ENCODE measurements around the gene LGI4.
A peak's percentile ranks its signal among the peaks of the same experiment; 100 is the strongest.

LGI4 gene

DNA sequence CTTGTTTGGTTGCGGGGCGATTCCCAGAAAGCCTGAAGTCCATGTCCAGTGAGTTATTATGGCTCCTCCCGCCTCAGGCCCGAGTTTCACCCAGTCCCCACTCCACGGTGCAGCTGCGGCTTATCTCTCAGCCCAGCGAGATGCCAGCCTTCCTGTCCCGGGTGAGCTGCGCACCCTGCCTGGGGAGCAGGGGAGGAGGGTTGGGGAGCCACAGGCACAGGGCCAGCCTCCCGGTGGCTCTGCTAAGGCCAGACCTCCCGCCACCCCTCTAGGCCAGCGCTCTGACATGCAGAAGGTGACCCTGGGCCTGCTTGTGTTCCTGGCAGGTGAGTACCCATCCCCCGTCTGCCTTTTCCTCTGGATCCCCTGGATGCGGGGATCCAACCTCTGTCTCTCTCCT lies 15.8 kb downstream of the LGI4 start:
- peaks cover 0 to 6% of the 10 kb centered on the region in 2 donors for H3K36me3 ChIP-seq (ENCODE audit: control insufficient read depth in 1 of 2, insufficient read depth in 2 of 2, low read length in 2 of 2)
- H3K9me3 ChIP-seq (ENCODE audit: control insufficient read depth in 1 of 2, low read length in 2 of 2), result no peaks in the 10 kb centered on the region
- H3K27me3 ChIP-seq (ENCODE audit: low read depth, low read length), result no peaks in the 10 kb centered on the region
- H3K4me3 ChIP-seq (ENCODE audit: low read depth in 1 of 2, low read length in 2 of 2), result no peak overlapping the region
- H3K4me1 ChIP-seq (ENCODE audit: control insufficient read depth in 1 of 2, insufficient read depth in 2 of 2, low read length in 2 of 2), result peaks cover 10 to 13% of the 10 kb centered on the region in 2 donors
- no peak overlapping the region for H3K27ac ChIP-seq (ENCODE audit: low read length)

DNA sequence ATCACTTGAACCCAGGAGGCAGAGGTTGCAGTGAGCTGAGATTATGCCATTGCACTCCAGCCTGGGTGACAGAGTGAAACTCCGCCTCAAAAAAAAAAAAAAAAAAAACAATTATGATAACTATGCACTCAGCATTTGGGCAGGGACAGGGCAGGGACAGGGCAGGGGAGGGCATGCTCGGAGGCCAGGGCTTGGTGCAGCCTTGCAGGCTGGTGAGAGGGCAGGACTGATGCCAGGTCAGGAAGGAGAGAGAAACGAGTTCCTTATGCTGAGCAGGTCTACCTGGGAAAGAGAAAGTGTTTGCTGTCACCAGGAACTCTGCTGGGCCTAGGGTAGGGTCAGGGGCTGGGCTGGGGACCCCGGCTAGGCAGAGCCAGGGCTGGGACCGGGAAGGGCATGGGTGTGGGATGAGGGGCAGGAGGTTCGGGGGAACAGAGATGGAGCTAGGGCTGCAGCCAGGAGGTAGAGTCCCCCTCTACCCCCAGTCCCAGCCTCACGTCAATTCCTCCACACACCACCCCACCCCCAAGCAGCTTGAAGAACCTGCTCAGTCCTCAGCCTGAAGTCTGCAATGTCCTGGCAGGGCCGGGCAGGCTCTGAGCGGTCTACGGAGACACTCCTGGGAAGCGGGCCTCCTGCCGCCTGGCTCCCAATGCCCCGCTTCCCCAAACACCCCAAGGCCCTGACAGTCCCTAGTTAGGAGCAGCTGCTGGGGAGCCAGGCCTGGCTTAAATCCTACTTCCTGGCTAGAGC lies 16.4 kb downstream of the LGI4 start:
- no peak overlapping the region for H3K27ac ChIP-seq (ENCODE audit: low read length)
- no peak overlapping the region for H3K4me3 ChIP-seq (ENCODE audit: low read depth in 1 of 2, low read length in 2 of 2)

DNA sequence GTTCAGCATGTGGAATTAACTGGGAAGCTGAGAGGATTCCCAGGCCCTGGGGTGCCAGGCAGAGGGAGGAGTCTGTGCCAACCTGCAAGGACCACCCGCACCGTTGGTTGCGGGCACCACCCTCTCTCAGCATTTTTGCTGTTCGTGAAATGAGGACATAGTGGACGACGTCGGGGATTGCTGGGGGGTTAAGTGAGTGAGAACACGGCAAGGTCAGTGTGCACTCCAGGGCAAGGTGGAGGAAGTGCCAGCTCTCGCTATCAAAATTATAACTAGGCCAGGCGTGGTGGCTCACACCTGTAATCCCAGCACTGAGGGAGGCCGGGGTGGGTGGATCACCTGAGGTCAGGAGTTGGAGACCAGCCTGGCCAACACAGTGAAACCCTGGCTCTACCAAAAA lies 17.1 kb downstream of the LGI4 start:
- H3K4me3 ChIP-seq (ENCODE audit: low read depth in 1 of 2, low read length in 2 of 2), result no peak overlapping the region
- H3K27ac ChIP-seq (ENCODE audit: low read length), result no peak overlapping the region
- H3K4me1 ChIP-seq (ENCODE audit: control insufficient read depth in 1 of 2, insufficient read depth in 2 of 2, low read length in 2 of 2), result peaks cover 6 to 8% of the 10 kb centered on the region in 2 donors
- no peaks in the 10 kb centered on the region for H3K27me3 ChIP-seq (ENCODE audit: low read depth, low read length)
- no peaks in the 10 kb centered on the region for H3K9me3 ChIP-seq (ENCODE audit: control insufficient read depth in 1 of 2, low read length in 2 of 2)
- no peaks in the 10 kb centered on the region for H3K36me3 ChIP-seq (ENCODE audit: control insufficient read depth in 1 of 2, insufficient read depth in 2 of 2, low read length in 2 of 2)

More for the DNA sequence above, 16.4 kb downstream of the LGI4 start:
- H3K4me1 ChIP-seq (ENCODE audit: control insufficient read depth in 1 of 2, insufficient read depth in 2 of 2, low read length in 2 of 2), result peaks cover 6 to 9% of the 10 kb centered on the region in 2 donors
- no peaks in the 10 kb centered on the region for H3K9me3 ChIP-seq (ENCODE audit: control insufficient read depth in 1 of 2, low read length in 2 of 2)
- H3K36me3 ChIP-seq (ENCODE audit: control insufficient read depth in 1 of 2, insufficient read depth in 2 of 2, low read length in 2 of 2), result peaks cover 0 to 4% of the 10 kb centered on the region in 2 donors
- H3K27me3 ChIP-seq (ENCODE audit: low read depth, low read length), result no peaks in the 10 kb centered on the region

DNA sequence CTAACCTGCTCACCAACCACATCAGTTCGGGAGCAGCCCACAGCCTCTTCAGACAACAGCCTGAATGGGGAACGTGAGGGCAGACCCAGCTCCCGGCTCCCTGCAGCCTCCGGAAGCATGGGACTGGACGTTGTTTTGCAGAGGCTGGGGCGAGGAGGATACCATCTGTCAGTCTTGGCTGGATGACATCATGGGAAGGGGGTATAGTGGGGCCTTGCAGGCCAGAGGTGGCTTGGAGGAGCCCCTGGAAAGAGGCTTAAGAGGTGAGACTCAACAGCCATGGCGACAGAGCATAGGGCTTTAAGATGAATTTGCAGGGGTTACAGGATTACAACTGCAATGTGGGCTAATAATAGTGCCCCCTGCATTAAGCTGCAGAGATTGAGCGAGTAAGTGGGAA lies 17.7 kb downstream of the LGI4 start:
- no peaks in the 10 kb centered on the region for H3K9me3 ChIP-seq (ENCODE audit: control insufficient read depth in 1 of 2, low read length in 2 of 2)
- H3K27ac ChIP-seq (ENCODE audit: low read length), result peak overlapping the region; percentile 90
- H3K4me1 ChIP-seq (ENCODE audit: control insufficient read depth in 1 of 2, insufficient read depth in 2 of 2, low read length in 2 of 2), result peaks cover 6 to 8% of the 10 kb centered on the region in 2 donors
- H3K27me3 ChIP-seq (ENCODE audit: low read depth, low read length), result no peaks in the 10 kb centered on the region
- peak overlapping the region in 1 of 2 donors; percentile 16 for H3K4me3 ChIP-seq (ENCODE audit: low read depth in 1 of 2, low read length in 2 of 2)
- no peaks in the 10 kb centered on the region for H3K36me3 ChIP-seq (ENCODE audit: control insufficient read depth in 1 of 2, insufficient read depth in 2 of 2, low read length in 2 of 2)

DNA sequence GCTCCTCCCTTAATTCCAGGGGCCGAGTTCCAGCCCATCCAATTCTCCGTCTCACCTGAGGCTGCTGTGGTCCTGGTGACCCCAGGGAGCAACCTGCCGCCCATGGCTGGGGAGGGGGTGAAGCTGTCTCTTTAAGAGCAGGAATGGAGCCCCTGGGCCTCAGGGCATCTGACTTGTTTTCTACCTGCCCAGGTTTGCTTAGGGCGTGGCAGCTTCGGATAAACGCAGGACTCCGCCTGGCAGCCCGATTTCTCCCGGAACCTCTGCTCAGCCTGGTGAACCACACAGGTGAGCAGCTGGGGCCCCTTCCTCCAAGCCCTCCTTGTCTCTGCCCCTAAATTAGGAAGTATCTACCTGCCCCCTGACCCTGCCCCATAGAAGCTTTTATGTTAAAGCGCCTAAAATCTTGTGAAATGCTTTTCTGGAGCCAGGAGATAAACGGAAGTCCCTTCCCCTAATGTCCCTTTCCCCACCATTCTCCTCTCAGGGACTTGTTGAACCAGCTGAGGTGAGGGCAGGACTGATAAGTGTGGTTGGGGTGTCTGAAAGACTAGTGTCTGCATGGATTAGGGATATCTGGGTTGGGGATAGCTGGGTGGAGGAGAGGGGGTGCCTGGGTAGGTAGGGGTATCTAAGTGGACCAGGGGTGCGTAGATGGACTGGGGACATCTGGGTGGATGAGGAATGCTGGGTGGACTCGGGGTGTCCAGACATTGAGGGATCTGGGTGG lies 18.6 kb downstream of the LGI4 start:
- Histone ChIP-seq H3K27me3 (ENCODE audit: low read depth, low read length) (no peaks in the 10 kb centered on the region), H3K36me3 (ENCODE audit: control insufficient read depth in 1 of 2, insufficient read depth in 2 of 2, low read length in 2 of 2) (no peaks in the 10 kb centered on the region), H3K27ac (ENCODE audit: low read length) (peak overlapping the region; percentile 90), H3K4me3 (ENCODE audit: low read depth in 1 of 2, low read length in 2 of 2) (peak overlapping the region; percentile 11 to 61), H3K4me1 (ENCODE audit: control insufficient read depth in 1 of 2, insufficient read depth in 2 of 2, low read length in 2 of 2) (peaks cover 6 to 8% of the 10 kb centered on the region in 2 donors), H3K9me3 (ENCODE audit: control insufficient read depth in 1 of 2, low read length in 2 of 2) (no peaks in the 10 kb centered on the region)

DNA sequence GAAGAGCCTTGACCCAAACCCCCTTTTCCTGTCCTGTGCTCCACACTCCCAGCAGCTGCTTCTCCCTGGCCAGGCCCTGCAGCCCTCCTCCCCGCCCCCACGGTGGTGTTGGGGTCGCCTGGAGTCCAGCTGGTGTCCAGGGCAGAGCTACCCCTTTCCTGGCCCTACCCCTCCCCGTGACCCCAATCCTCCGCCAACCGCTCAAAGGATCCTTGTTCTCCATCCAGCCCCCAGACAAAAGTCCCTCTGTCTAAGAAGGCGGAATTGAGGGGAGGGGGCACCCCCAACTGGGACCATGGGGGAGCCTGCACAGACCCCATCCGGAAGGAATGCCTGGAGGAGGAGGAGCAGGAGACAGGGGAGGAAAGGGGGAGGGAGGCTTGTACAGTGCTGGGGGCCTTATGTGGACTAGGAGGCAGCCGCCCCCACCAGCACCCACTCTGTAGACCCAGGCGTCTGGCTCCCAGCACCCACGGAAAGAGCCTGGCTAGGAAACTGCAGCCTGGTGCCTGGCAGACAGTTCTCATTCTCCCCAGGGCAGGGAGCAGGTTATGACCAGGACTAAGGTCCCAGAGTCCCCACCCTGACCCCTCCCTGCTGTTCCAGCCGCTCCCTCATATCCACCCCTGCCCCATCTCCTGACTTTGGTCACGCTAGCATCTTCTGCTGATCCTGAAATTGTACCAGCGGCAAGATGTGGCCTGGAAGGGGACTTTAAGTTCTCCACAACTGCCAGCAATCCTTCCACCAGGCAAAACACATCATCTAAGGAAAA lies 19.5 kb downstream of the LGI4 start, which contains the start of gene FXYD3:
TSS of gene FXYD3 (plus strand) at position 647 of the 775 bp plus-strand sequence. CDS start 3,554 bp downstream, outside the sequence.
- Histone ChIP-seq H3K36me3 (ENCODE audit: control insufficient read depth in 1 of 2, insufficient read depth in 2 of 2, low read length in 2 of 2) (no peaks in the 10 kb centered on the region), H3K4me1 (ENCODE audit: control insufficient read depth in 1 of 2, insufficient read depth in 2 of 2, low read length in 2 of 2) (peaks cover 0 to 8% of the 10 kb centered on the region in 2 donors), H3K27ac (ENCODE audit: low read length) (peak within 1 kb of the TSS; percentile 90)

DNA sequence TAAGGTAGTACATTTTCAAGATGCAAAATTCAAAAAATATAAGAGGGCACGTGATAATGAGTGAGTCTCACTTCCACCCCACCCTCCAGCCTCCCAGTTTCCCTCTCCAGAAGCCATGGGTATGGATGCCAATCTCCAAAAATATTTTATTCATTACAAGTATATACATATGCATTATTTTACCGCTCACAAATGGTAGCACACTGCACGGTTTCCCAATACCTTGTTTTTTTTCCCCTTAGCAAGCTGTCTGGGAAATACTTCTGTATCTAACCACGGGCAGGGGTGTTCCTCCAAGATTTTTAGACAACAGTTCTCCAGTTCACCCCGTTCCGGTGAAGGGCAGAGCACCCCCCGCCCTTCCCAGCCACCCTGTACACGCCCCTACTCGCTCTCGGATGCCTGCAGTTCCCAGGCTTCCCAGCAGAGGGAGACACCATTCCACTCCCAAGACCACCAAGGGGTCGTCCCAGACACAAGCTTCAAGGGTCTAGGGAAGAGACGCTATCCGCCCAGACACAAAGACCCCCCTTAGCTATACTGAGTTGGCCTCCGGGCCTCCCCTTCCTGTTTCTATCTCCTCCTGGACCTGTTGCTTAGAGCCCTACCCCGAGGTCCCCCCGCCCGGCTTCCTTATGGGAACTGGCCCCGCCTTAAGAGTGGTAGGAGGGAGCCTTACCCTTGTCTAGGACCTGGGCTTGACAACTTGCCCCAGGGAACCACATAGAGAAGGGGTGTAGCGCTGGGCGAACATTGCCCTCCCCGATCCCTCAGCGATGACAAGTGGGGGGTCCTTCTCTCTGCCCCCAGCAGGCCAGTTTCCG lies 20.3 kb downstream of the LGI4 start:
- Histone ChIP-seq H3K4me1 (ENCODE audit: control insufficient read depth in 1 of 2, insufficient read depth in 2 of 2, low read length in 2 of 2) (peaks cover 0 to 8% of the 10 kb centered on the region in 2 donors), H3K27me3 (ENCODE audit: low read depth, low read length) (no peaks in the 10 kb centered on the region), H3K9me3 (ENCODE audit: control insufficient read depth in 1 of 2, low read length in 2 of 2) (no peaks in the 10 kb centered on the region), H3K36me3 (ENCODE audit: control insufficient read depth in 1 of 2, insufficient read depth in 2 of 2, low read length in 2 of 2) (no peaks in the 10 kb centered on the region), H3K27ac (ENCODE audit: low read length) (peak overlapping the region; percentile 39), H3K4me3 (ENCODE audit: low read depth in 1 of 2, low read length in 2 of 2) (peak overlapping the region; percentile 39 to 46)

More for the DNA sequence above, 19.5 kb downstream of the LGI4 start, which contains the start of gene FXYD3:
- Histone ChIP-seq H3K4me3 (ENCODE audit: low read depth in 1 of 2, low read length in 2 of 2) (peak within 1 kb of the TSS; percentile 39 to 61), H3K9me3 (ENCODE audit: control insufficient read depth in 1 of 2, low read length in 2 of 2) (no peaks in the 10 kb centered on the region), H3K27me3 (ENCODE audit: low read depth, low read length) (no peaks in the 10 kb centered on the region)

DNA sequence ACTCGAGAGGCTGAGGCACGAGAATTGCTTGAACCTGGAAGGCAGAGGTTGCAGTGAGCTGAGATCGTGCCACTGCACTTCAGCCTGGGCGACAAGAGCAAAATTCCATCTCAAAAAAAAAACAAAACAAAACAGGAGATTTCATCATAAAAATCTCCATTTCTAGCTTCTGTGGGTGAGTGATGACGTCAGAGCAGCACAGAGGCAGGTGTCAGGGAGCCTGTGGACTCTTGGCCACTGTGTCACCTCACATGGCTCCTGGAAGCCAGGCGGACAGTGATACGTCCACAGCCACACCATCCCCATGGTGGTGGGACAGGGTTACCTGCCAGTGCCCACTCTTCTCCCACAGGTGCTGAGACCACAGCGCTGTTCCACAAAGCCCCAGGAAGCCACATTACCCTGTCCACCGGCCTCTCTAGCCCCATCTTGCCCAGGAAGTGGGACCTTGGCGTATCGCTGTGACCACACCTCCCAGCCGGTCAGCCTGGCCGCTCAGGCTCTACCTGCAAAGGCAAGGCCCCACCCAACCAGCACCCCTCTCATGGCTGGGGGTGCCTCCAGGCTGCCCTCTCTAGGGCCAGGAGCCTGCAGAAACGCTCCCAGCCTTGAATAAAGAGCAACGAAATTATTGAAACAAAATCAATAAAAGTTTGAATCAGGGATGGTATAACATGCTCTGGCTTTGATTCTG lies 21.7 kb downstream of the LGI4 start:
- H3K36me3 ChIP-seq (ENCODE audit: control insufficient read depth in 1 of 2, insufficient read depth in 2 of 2, low read length in 2 of 2), result no peaks in the 10 kb centered on the region
- peaks cover 0 to 8% of the 10 kb centered on the region in 2 donors for H3K4me1 ChIP-seq (ENCODE audit: control insufficient read depth in 1 of 2, insufficient read depth in 2 of 2, low read length in 2 of 2)
- no peaks in the 10 kb centered on the region for H3K9me3 ChIP-seq (ENCODE audit: control insufficient read depth in 1 of 2, low read length in 2 of 2)
- no peak overlapping the region for H3K4me3 ChIP-seq (ENCODE audit: low read depth in 1 of 2, low read length in 2 of 2)
- no peak overlapping the region for H3K27ac ChIP-seq (ENCODE audit: low read length)
- H3K27me3 ChIP-seq (ENCODE audit: low read depth, low read length), result no peaks in the 10 kb centered on the region

DNA sequence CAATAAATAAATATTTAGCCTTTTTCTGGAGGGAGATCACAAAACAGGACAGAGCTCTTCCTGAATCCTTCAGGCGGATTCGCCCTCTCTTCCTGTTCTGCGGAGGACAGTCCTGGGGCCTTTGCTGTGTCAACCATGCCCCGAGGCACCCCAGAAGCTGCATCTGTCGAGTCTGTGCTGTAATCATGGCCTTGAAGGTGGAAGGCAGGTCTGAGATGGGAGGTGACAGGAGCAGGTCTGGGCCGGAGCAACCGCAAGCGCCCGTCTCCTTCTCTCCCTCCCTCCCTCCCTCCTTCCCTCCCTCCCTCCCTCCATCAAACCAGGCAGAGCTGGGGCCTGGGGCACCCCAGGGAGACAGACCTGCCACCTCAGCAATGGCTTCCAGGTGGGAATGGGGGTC lies 23.9 kb downstream of the LGI4 start:
- Histone ChIP-seq H3K9me3 (ENCODE audit: control insufficient read depth in 1 of 2, low read length in 2 of 2) (no peaks in the 10 kb centered on the region), H3K36me3 (ENCODE audit: control insufficient read depth in 1 of 2, insufficient read depth in 2 of 2, low read length in 2 of 2) (no peaks in the 10 kb centered on the region), H3K4me3 (ENCODE audit: low read depth in 1 of 2, low read length in 2 of 2) (no peak overlapping the region), H3K27me3 (ENCODE audit: low read depth, low read length) (no peaks in the 10 kb centered on the region), H3K4me1 (ENCODE audit: control insufficient read depth in 1 of 2, insufficient read depth in 2 of 2, low read length in 2 of 2) (peaks cover 0 to 8% of the 10 kb centered on the region in 2 donors), H3K27ac (ENCODE audit: low read length) (no peak overlapping the region)

All from muscle layer of duodenum (tissue), 2 donors.